Measurements from ENCODE around the gene SPATA19. TPM values are rescaled to one million over a fixed set of nuclear protein-coding genes. Genes with fewer than 3 reads are reported as not detected.

SPATA19 gene
- total and polyA plus RNA-seq, 4 donors, result not detected

- Histone ChIP-seq H3K36me3 (ENCODE audit: control insufficient read depth in 4 of 4, insufficient read depth in 3 of 4, low read depth in 1 of 4, low read length in 3 of 4) (no peaks in the 10 kb centered on the region), H3K27ac (ENCODE audit: low read depth in 1 of 2, low read length in 2 of 2) (no peak overlapping the region), H3K9ac (ENCODE audit: low read depth in 1 of 2, low read length in 2 of 2) (no peak overlapping the region), H3K4me1 (ENCODE audit: control insufficient read depth in 4 of 4, insufficient read depth in 4 of 4, low read length in 3 of 4) (no peaks in the 10 kb centered on the region), H3K4me3 (ENCODE audit: low read depth in 1 of 3, low read length in 3 of 3) (no peak overlapping the region), H3K27me3 (ENCODE audit: control insufficient read depth in 4 of 4, insufficient read depth in 4 of 4, low read length in 3 of 4) (peaks cover 0 to 10% (median 2%) of the 10 kb centered on the region in 4 donors), H3K9me3 (ENCODE audit: control insufficient read depth in 4 of 4, low read length in 3 of 4) (no peaks in the 10 kb centered on the region)
- DNase-seq (ENCODE audit: low spot score), result no peak
- 50% methylated on average over 10 of the region's 10 CpGs for WGBS
- TF ChIP-seq YY1 (IDR thresholded peaks at IDR 0.05), result no peak
- no peak for TF ChIP-seq HNF4G (IDR thresholded peaks at IDR 0.05)
- no peak for TF ChIP-seq GABPA (IDR thresholded peaks at IDR 0.05 in 1 of 2, conservative IDR thresholded peaks at IDR 0.05 in 1 of 2)
- no peak for TF ChIP-seq RXRA (IDR thresholded peaks at IDR 0.05)
- no peak for TF ChIP-seq ZBTB33 (IDR thresholded peaks at IDR 0.05)
- no peak for TF ChIP-seq JUND (IDR thresholded peaks at IDR 0.05)
- no peak for TF ChIP-seq EGR1 (IDR thresholded peaks at IDR 0.05; ENCODE audit: low read depth in 2 of 2)
- TF ChIP-seq FOXA2 (IDR thresholded peaks at IDR 0.05), result no peak
- TF ChIP-seq NR2F2 (IDR thresholded peaks at IDR 0.05), result no peak
- TF ChIP-seq ATF3 (IDR thresholded peaks at IDR 0.05), result no peak
- TF ChIP-seq SP1 (IDR thresholded peaks at IDR 0.05), result no peak
- no peak for TF ChIP-seq CTCF (IDR thresholded peaks at IDR 0.05; ENCODE audit: low read depth, low read length, missing input control)
- no peak for TF ChIP-seq TAF1 (conservative IDR thresholded peaks at IDR 0.05)
Measured at GRCh38 chr11:133811850-133812685, 33.2 kb downstream of the SPATA19 start.

GRCh38 chr11:133810766-133811165 is 34.5 kb downstream of the SPATA19 start:
- H3K4me3 ChIP-seq (ENCODE audit: low read depth in 1 of 3, low read length in 3 of 3), result no peak overlapping the region
- no peak for DNase-seq (ENCODE audit: low spot score)
- no peaks in the 10 kb centered on the region for H3K36me3 ChIP-seq (ENCODE audit: control insufficient read depth in 4 of 4, insufficient read depth in 3 of 4, low read depth in 1 of 4, low read length in 3 of 4)
- peaks cover 0 to 6% (median under 1%) of the 10 kb centered on the region in 4 donors for H3K27me3 ChIP-seq (ENCODE audit: control insufficient read depth in 4 of 4, insufficient read depth in 4 of 4, low read length in 3 of 4)
- WGBS, result 72% methylated on average over 7 of the region's 7 CpGs
- no peaks in the 10 kb centered on the region for H3K4me1 ChIP-seq (ENCODE audit: control insufficient read depth in 4 of 4, insufficient read depth in 4 of 4, low read length in 3 of 4)
- no peak overlapping the region for H3K9ac ChIP-seq (ENCODE audit: low read depth in 1 of 2, low read length in 2 of 2)
- no peaks in the 10 kb centered on the region for H3K9me3 ChIP-seq (ENCODE audit: control insufficient read depth in 4 of 4, low read length in 3 of 4)
- H3K27ac ChIP-seq (ENCODE audit: low read depth in 1 of 2, low read length in 2 of 2), result no peak overlapping the region
- TF ChIP-seq YY1 (IDR thresholded peaks at IDR 0.05), result no peak
- no peak for TF ChIP-seq RXRA (IDR thresholded peaks at IDR 0.05)
- no peak for TF ChIP-seq JUND (IDR thresholded peaks at IDR 0.05)
- TF ChIP-seq REST (IDR thresholded peaks at IDR 0.05), result no peak
- no peak for TF ChIP-seq FOXA1 (IDR thresholded peaks at IDR 0.05)
- TF ChIP-seq EGR1 (IDR thresholded peaks at IDR 0.05; ENCODE audit: low read depth in 2 of 2), result no peak
- TF ChIP-seq CTCF (IDR thresholded peaks at IDR 0.05; ENCODE audit: low read depth, low read length, missing input control), result no peak
- TF ChIP-seq SP1 (IDR thresholded peaks at IDR 0.05), result no peak
- no peak for TF ChIP-seq HNF4A (conservative IDR thresholded peaks at IDR 0.05)
- TF ChIP-seq ZBTB33 (IDR thresholded peaks at IDR 0.05), result no peak
- no peak for TF ChIP-seq TAF1 (conservative IDR thresholded peaks at IDR 0.05)
- TF ChIP-seq MAX (IDR thresholded peaks at IDR 0.05), result no peak
- no peak for TF ChIP-seq GABPA (IDR thresholded peaks at IDR 0.05 in 1 of 2, conservative IDR thresholded peaks at IDR 0.05 in 1 of 2)
- no peak for TF ChIP-seq ATF3 (IDR thresholded peaks at IDR 0.05)
- no peak for TF ChIP-seq FOXA2 (IDR thresholded peaks at IDR 0.05)
- TF ChIP-seq NR2F2 (IDR thresholded peaks at IDR 0.05), result no peak

Data from liver (tissue), 9 donors.